Left ventricle myocardium inferior (tissue), 1 donor: ENCODE measurements around the gene SNIP1. TPM values are rescaled to one million over a fixed set of nuclear protein-coding genes. Genes with fewer than 3 reads are reported as not detected.

Experiments
- DNase-seq: peaks from one replicate; pipeline ENCODE4 v3.0.0-alpha.2; 2020
- H3K27ac ChIP-seq: fragments of 200-600 bp; replicated peaks from 2 replicates; pipeline ENCODE4 v1.8.0; 2021
- H3K27me3 ChIP-seq: fragments of 200-600 bp; 2 replicates; pipeline ENCODE4 v1.8.0; 2021; ENCODE audit warnings: low read depth
- H3K36me3 ChIP-seq: fragments of 200-600 bp; 2 replicates; pipeline ENCODE4 v1.8.0; 2021
- H3K4me1 ChIP-seq: fragments of 200-600 bp; 2 replicates; pipeline ENCODE4 v1.8.0; 2021
- H3K4me3 ChIP-seq: fragments of 200-600 bp; 2 replicates; pipeline ENCODE4 v1.8.0; 2021; ENCODE audit warnings: mild to moderate bottlenecking, moderate library complexity
- H3K9me3 ChIP-seq: fragments of 200-600 bp; replicated peaks from 2 replicates; pipeline ENCODE4 v1.8.0; 2021
- intact Hi-C: fragments of 100-400 bp; cut with micrococcal nuclease; formaldehyde crosslinking; loops from one replicate; pipeline ENCODE4 v1.11.0; 2022
- total RNA-seq: library from RNA; stranded (reverse); fragmentation: NEBNext Ultra II Directional; extraction: Animal tissue kit (Norgen Biotek cat#: 25700); gene quantifications from one replicate; pipeline ENCODE4 v1.2.1, GENCODE V29; 2021
- TF ChIP-seq, protein P1 (sequence below): fragments of 200-600 bp; IDR thresholded peaks from 2 replicates; pipeline ENCODE4 v1.8.0; 2021; ENCODE audit warnings: antibody characterized with exemption, mild to moderate bottlenecking, borderline replicate concordance
- donor health status: DM: no; HTN: yes; CAD: no; lungs with severe emphysema.

SNIP1 gene
- total RNA-seq, 1 donor from 2014 or later = 7.0 TPM

DNA sequence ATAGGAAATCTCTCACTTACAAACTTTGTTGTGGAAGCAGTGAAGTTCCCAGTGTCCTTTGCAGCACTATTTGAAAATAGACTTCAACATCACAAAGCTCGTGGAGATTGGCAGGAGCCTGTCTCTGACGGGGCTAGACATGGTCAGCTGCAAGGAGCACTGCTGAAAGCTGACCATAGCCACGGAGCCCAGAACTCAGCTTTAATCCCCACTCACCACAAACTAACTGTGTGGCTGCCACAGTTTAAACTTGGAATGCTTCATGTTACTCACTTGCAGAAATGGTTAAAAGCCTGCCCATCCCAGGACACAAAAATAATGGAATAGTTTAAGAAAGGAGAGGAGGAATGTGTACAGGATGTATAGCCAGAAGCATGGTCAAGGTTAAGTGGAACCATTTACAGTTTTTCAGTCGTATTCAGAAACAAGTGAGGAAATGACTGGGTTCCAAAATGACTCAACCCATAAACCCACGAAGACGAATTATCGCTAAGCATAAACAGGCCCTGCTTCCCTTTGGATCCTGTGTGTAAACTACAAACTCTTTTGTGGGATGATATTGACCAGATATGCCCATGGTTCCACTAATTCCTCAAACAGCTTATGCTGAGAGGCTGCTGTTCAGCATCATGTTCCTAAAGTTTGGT is 20.9 kb upstream of the SNIP1 start:
- DNase-seq = no peak
- H3K9me3 ChIP-seq = no peaks in the 10 kb centered on the region
- TF ChIP-seq, protein P1, sequence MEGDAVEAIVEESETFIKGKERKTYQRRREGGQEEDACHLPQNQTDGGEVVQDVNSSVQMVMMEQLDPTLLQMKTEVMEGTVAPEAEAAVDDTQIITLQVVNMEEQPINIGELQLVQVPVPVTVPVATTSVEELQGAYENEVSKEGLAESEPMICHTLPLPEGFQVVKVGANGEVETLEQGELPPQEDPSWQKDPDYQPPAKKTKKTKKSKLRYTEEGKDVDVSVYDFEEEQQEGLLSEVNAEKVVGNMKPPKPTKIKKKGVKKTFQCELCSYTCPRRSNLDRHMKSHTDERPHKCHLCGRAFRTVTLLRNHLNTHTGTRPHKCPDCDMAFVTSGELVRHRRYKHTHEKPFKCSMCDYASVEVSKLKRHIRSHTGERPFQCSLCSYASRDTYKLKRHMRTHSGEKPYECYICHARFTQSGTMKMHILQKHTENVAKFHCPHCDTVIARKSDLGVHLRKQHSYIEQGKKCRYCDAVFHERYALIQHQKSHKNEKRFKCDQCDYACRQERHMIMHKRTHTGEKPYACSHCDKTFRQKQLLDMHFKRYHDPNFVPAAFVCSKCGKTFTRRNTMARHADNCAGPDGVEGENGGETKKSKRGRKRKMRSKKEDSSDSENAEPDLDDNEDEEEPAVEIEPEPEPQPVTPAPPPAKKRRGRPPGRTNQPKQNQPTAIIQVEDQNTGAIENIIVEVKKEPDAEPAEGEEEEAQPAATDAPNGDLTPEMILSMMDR = no peak
- H3K4me3 ChIP-seq = no peak overlapping the region
- no peak overlapping the region for H3K27ac ChIP-seq
- H3K27me3 ChIP-seq = no peaks in the 10 kb centered on the region
- H3K4me1 ChIP-seq = no peaks in the 10 kb centered on the region
- intact Hi-C loops = no loop called here
- H3K36me3 ChIP-seq = peaks cover 99% of the 10 kb centered on the region

DNA sequence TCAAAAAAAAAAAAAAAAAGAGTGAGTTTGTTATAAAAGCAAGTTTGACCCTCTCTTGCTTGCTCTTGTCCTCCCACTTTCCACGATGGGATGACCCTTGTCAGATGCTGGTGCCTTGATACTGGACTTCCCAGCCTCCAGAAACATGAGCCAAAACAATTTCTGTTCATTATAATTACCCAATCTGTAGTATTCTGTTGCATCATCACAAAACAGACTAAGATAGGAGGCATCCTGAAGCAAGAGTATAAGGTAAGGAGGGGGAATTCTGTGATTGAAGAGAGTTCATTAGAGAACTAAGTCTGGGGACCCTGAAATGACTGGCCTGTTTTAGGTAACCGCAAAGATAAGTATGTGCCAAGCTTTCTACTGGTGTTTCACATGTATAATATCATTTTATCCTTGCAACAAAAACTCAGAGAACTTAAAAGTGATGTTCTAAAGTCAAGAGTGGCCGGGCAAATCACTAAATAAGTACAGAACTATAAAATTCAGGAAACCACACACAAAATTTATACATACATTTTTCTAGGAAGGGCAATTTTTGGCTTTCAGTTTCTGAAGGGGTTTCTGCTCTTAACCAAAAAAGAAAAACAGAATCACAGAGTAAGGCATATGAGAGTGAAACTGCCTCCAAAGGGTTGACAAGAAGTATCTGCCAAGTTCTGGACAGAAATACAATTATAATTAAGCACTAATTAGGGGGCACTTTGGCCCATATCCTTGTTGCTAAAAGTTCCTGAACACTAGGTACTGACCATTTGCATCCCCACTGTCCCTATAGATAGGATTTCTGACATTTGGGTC is 16.6 kb upstream of the SNIP1 start:
- Histone ChIP-seq H3K4me1 (no peaks in the 10 kb centered on the region), H3K27me3 (no peaks in the 10 kb centered on the region), H3K36me3 (peaks cover 99% of the 10 kb centered on the region), H3K27ac (no peak overlapping the region), H3K4me3 (no peak overlapping the region), H3K9me3 (no peaks in the 10 kb centered on the region)
- intact Hi-C loops = no loop called here
- no peak for DNase-seq
- TF ChIP-seq, protein P1 = no peak

DNA sequence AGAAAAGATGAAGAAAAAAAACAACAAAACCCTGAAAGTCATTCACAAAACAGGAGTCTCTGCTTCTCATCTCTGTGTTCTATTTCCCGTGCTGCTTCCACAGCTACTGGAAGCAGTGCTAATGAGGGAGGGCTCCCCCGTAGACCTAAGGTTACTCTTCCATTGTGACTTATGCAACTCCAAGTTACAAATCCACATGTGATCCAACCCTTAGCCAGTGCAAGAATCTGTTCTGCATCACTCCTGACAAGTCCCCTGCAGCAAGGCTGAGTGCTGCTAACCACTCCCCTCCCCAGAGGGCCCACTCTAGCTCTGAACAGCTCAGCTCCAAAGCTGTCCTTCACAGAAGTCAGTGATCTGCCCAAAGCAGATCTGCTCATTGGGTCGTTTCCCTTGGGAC is 12.9 kb upstream of the SNIP1 start:
- Histone ChIP-seq H3K4me1 (no peaks in the 10 kb centered on the region), H3K9me3 (no peaks in the 10 kb centered on the region), H3K4me3 (no peak overlapping the region), H3K27ac (no peak overlapping the region), H3K36me3 (peaks cover 81% of the 10 kb centered on the region), H3K27me3 (no peaks in the 10 kb centered on the region)
- intact Hi-C loops = no loop called here
- TF ChIP-seq, protein P1 = no peak
- DNase-seq = no peak

DNA sequence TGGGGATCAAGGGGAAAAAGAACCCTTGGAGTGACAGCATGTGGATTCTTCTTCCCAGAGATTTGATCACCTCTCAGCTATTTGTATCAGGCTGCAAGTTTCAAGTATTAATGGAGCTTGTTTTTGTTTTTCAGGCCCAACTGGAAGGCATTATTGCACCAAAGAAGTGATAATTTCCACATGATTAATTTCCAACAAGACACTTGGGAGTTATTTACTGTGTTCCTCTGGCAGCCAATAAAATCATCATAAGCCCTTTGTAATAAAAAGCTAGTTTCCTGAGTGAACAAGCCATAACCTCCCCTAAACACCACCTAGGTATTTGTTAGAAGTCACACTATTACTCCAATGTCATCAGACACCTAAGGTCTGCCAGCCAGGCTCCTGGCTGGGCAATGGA is 10.8 kb upstream of the SNIP1 start:
- peaks cover 62% of the 10 kb centered on the region for H3K36me3 ChIP-seq
- TF ChIP-seq, protein P1 = no peak
- H3K4me1 ChIP-seq = no peaks in the 10 kb centered on the region
- no peak overlapping the region for H3K4me3 ChIP-seq
- H3K27me3 ChIP-seq = no peaks in the 10 kb centered on the region
- H3K9me3 ChIP-seq = no peaks in the 10 kb centered on the region
- no peak for DNase-seq
- intact Hi-C loops = no loop called here
- no peak overlapping the region for H3K27ac ChIP-seq

DNA sequence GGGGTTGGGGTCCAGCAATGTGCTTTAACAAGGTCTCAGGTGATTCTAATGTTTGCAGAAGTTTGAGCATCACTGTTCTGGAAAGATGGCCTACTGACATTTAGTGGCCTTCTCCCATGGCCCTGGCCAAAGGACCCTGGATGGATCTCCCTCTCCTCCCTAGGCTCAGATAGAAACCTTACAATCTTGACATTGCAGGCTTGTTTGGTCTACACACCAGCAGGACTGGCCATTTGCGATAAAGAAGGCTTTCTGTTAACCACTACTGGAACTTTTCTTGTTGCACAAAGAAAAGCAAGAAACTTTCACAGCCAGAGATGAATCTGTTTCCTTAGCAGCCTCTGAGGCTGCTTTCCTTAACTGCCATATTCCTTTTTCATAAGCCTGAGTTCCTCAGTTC is 8.9 kb upstream of the SNIP1 start:
- peaks cover 42% of the 10 kb centered on the region for H3K36me3 ChIP-seq
- TF ChIP-seq, protein P1 = no peak
- no peak overlapping the region for H3K4me3 ChIP-seq
- H3K27me3 ChIP-seq = no peaks in the 10 kb centered on the region
- H3K9me3 ChIP-seq = no peaks in the 10 kb centered on the region
- no peaks in the 10 kb centered on the region for H3K4me1 ChIP-seq
- DNase-seq = no peak
- intact Hi-C loops = no loop called here
- no peak overlapping the region for H3K27ac ChIP-seq
